Kidney (tissue), 14 donors: Measurements from ENCODE around the gene CREB3L4. TPM values are rescaled to one million over a fixed set of nuclear protein-coding genes. Genes with fewer than 3 reads are reported as not detected.
"Not testable (repeated sequence)": the region's sequence is repeated elsewhere in the genome, so short reads cannot be mapped to it uniquely, and the experiment has no call there.

Experiments
- DNase-seq, 5 donors: peaks; one replicate each; pipeline ENCODE4 v3.0.0-alpha.2; 2013 to 2020
- FAIRE-seq: peaks from 2 replicates; lab custom pipeline; 2012; peaks lifted over from hg19 to GRCh38; lab: Jason Lieb, UNC
- H3K27ac ChIP-seq, 2 donors: one replicate each; pipeline ENCODE4 v1.7.0; 2013; ENCODE audit warnings: low read depth in 2 of 2, low read length in 2 of 2, inconsistent platforms in 1 of 2
- H3K27me3 ChIP-seq: one replicate; pipeline ENCODE4 v1.7.1; 2013; ENCODE audit warnings: low read length, inconsistent platforms; ENCODE audit not compliant: control insufficient read depth, insufficient read depth
- H3K36me3 ChIP-seq, 3 donors: one replicate each; pipeline versions ENCODE4 v1.7.0 to v1.7.1; 2013; ENCODE audit warnings: low read length in 3 of 3, control low read depth in 1 of 3, inconsistent platforms in 1 of 3; ENCODE audit not compliant: insufficient read depth in 3 of 3, control insufficient read depth in 2 of 3
- H3K4me1 ChIP-seq, 3 donors: one replicate each; pipeline versions ENCODE4 v1.7.0 to v1.7.1; 2013; ENCODE audit warnings: low read length in 3 of 3, inconsistent platforms in 1 of 3, low read depth in 1 of 3; ENCODE audit not compliant: control insufficient read depth in 2 of 3, insufficient read depth in 2 of 3
- H3K4me3 ChIP-seq, 3 donors: one replicate each; pipeline versions ENCODE4 v1.7.0 to v1.8.1; 2013; ENCODE audit warnings: low read length in 3 of 3, control low read depth in 1 of 3, inconsistent platforms in 1 of 3
- H3K9ac ChIP-seq, 3 donors: one replicate each; pipeline versions ENCODE4 v1.7.0 to v1.7.1; 2013; ENCODE audit warnings: low read length in 3 of 3, control low read depth in 1 of 3, inconsistent platforms in 1 of 3
- H3K9me3 ChIP-seq, 3 donors: one replicate each; pipeline versions ENCODE4 v1.7.0 to v1.7.1; 2013; ENCODE audit warnings: low read length in 3 of 3, control low read depth in 1 of 3, inconsistent platforms in 1 of 3; ENCODE audit not compliant: control insufficient read depth in 2 of 3, insufficient read depth in 1 of 3
- CTCF ChIP-seq: IDR thresholded peaks from 3 replicates; pipeline ENCODE4 v1.5.1; 2012; ENCODE audit warnings: mild to moderate bottlenecking, moderate library complexity, borderline replicate concordance; ENCODE audit not compliant: insufficient read depth; ENCODE audit errors: extremely low read depth
- intact Hi-C: fragments of 100-400 bp; cut with DNase I; formaldehyde crosslinking; loops from one replicate; pipeline ENCODE4 v1.11.1; 2022
- polyA plus RNA-seq: library from polyadenylated mRNA; stranded (reverse); fragments of 350-450 nt; fragmentation: Illumina TruSeq; extraction: RNeasy Lipid Tissue Mini Kit (QIAGEN cat#74804); gene quantifications from one replicate; pipeline ENCODE4 v1.2.3, GENCODE V29; 2014; ENCODE audit warnings: low read depth, low replicate concordance; ENCODE audit not compliant: insufficient read depth
- total RNA-seq: library from RNA; stranded (reverse); fragmentation: NEBNext Ultra II Directional; extraction: Animal tissue kit (Norgen Biotek cat#: 25700); gene quantifications from one replicate; pipeline ENCODE4 v1.2.1, GENCODE V29; 2021
- donor health status: control.
- donor health status: control.
- donor health status: control.
- donor health status: control.
- donor health status: control.
- donor health status: DM: yes; HTN: yes; CAD: no.
- donor health status: Normal renal cell carcinoma (clear cell type).

Gene CREB3L4
- total and polyA plus RNA-seq, 2 donors from 2014 or later = 9.3 to 10.9 TPM

- no peak for FAIRE-seq
- peak within 1 kb of the TSS; percentile 92 to 98 (median 95) for H3K9ac ChIP-seq
- DNase-seq = peak; percentile 88 to 96 (median 94)
- no peaks in the 10 kb centered on the region for H3K27me3 ChIP-seq
- no peaks in the 10 kb centered on the region for H3K9me3 ChIP-seq
- no peak for TF ChIP-seq CTCF
- peaks cover 0 to 8% (median 0%) of the 10 kb centered on the region in 3 donors for H3K4me1 ChIP-seq
- H3K36me3 ChIP-seq = peaks cover 2 to 8% (median 4%) of the 10 kb centered on the region in 3 donors
- intact Hi-C loops = no loop called here
- H3K4me3 ChIP-seq = peak within 1 kb of the TSS; percentile 64 to 92 (median 91)
- peak within 1 kb of the TSS; percentile 83 to 92 for H3K27ac ChIP-seq
Observed at GRCh38 chr1:153977250-153978240, 9.8 kb downstream of the CREB3L4 start, which contains the start of gene JTB. Gene JTB, minus strand, starts transcription at chr1:153977674. Its CDS starts 422 bp downstream, at chr1:153977252.

GRCh38 chr1:153978274-153978909 lies 10.7 kb downstream of the CREB3L4 start:
- peak overlapping the region; percentile 83 to 92 for H3K27ac ChIP-seq
- H3K4me3 ChIP-seq = peak overlapping the region; percentile 64 to 92 (median 91)
- no peaks in the 10 kb centered on the region for H3K9me3 ChIP-seq
- TF ChIP-seq CTCF = no peak
- no peak for FAIRE-seq
- peak overlapping the region in 2 of 3 donors; percentile 42 to 95 for H3K9ac ChIP-seq
- peaks cover 0 to 8% (median 0%) of the 10 kb centered on the region in 3 donors for H3K4me1 ChIP-seq
- intact Hi-C loops = no loop called here
- peaks cover 2 to 8% (median 4%) of the 10 kb centered on the region in 3 donors for H3K36me3 ChIP-seq
- no peak for DNase-seq
- no peaks in the 10 kb centered on the region for H3K27me3 ChIP-seq

GRCh38 chr1:153979091-153979490 lies 11.4 kb downstream of the CREB3L4 start:
- H3K4me1 ChIP-seq, H3K4me3 ChIP-seq, H3K27me3 ChIP-seq, H3K36me3 ChIP-seq, FAIRE-seq, DNase-seq, H3K27ac ChIP-seq, H3K9me3 ChIP-seq, H3K9ac ChIP-seq, intact Hi-C loops: not testable (repeated sequence)

- not testable (repeated sequence) for H3K36me3 ChIP-seq
- intact Hi-C loops = loop anchor here (10.0 kb wide), 1 partner anchor 187 kb away; no protein-coding TSS in a partner anchor
Observed at GRCh38 chr1:153981735-153982134, 14.0 kb downstream of the CREB3L4 start.

More at GRCh38 chr1:153981735-153982134, 14.0 kb downstream of the CREB3L4 start:
- peaks cover 0 to 19% (median 4%) of the 10 kb centered on the region in 3 donors for H3K4me1 ChIP-seq
- H3K27ac ChIP-seq, FAIRE-seq, H3K4me3 ChIP-seq, DNase-seq, H3K9me3 ChIP-seq, H3K9ac ChIP-seq, H3K27me3 ChIP-seq: not testable (repeated sequence)
